HEK293 (cell line): ENCODE results near the gene KAT14.

ENCODE experiments used
- CTCF ChIA-PET: fragments of 350-600 bp; formaldehyde crosslinking; extraction: SDS; loops from one replicate; lab custom pipeline; 2021; ENCODE audit warnings: antibody characterized with exemption; lab: Yijun Ruan, JAX
- POLR2A ChIA-PET: fragments of 300-600 bp; formaldehyde crosslinking; extraction: SDS; loops from one replicate; lab custom pipeline; 2020; ENCODE audit warnings: antibody characterized with exemption, inconsistent platforms; lab: Yijun Ruan, JAX
- H3K27ac ChIP-seq: fragments of 200-500 bp; sonication (Bioruptor generic); 2 replicates; pipeline ENCODE4 v1.5.1; 2014; ENCODE audit warnings: low read depth, low read length, control low read depth, inconsistent platforms; ENCODE audit errors: extremely low read depth
- H3K36me3 ChIP-seq, 2 experiments: fragments of 200-500 bp in 1 of 2; sonication (Bioruptor generic) in 1 of 2; 1 replicate in 1 of 2; 2 replicates in 1 of 2; pipeline ENCODE4 v1.5.1; 2014 to 2017; ENCODE audit warnings: inconsistent platforms in 2 of 2, low read length in 2 of 2; ENCODE audit not compliant: control insufficient read depth in 2 of 2, insufficient read depth in 1 of 2
- H3K4me1 ChIP-seq: fragments of 200-500 bp; sonication (Bioruptor generic); 2 replicates; pipeline ENCODE4 v1.5.1; 2014; ENCODE audit warnings: mild to moderate bottlenecking, low read length, inconsistent platforms; ENCODE audit not compliant: control insufficient read depth, insufficient read depth
- H3K4me3 ChIP-seq: 2 replicates; pipeline ENCODE4 v1.5.1; 2011; ENCODE audit warnings: low read depth, mild to moderate bottlenecking, control low read depth, low read length, moderate library complexity
- H3K9me3 ChIP-seq: fragments of 200-500 bp; sonication (Bioruptor generic); 2 replicates; pipeline ENCODE4 v1.5.1; 2014; ENCODE audit warnings: low read depth, low read length, inconsistent platforms; ENCODE audit not compliant: control insufficient read depth, insufficient read depth
- AEBP2 ChIP-seq: fragments of 450-650 bp; formaldehyde crosslinking; IDR thresholded peaks from 2 replicates; pipeline ENCODE4 v1.5.1; 2016; ENCODE audit warnings: missing biosample characterization, missing genetic modification characterization, borderline replicate concordance
- EGR2 ChIP-seq: fragments of 450-650 bp; formaldehyde crosslinking; IDR thresholded peaks from 2 replicates; pipeline ENCODE4 v1.5.1; 2016; ENCODE audit warnings: low read depth, missing biosample characterization, missing genetic modification characterization
- GFI1B ChIP-seq: fragments of 450-650 bp; formaldehyde crosslinking; IDR thresholded peaks from 2 replicates; pipeline ENCODE4 v1.5.1; 2016; ENCODE audit warnings: missing biosample characterization, missing genetic modification characterization
- HOXC10 ChIP-seq: sonication (generic); formaldehyde crosslinking; IDR thresholded peaks from 2 replicates; pipeline ENCODE4 v1.8.1; 2023; ENCODE audit warnings: mild to moderate bottlenecking, missing genetic modification reagents
- ZBTB21 ChIP-seq: fragments of 450-650 bp; formaldehyde crosslinking; IDR thresholded peaks from 2 replicates; pipeline ENCODE4 v1.5.1; 2017; ENCODE audit warnings: missing biosample characterization, missing genetic modification characterization
- ZBTB44 ChIP-seq: fragments of 450-650 bp; IDR thresholded peaks from 2 replicates; pipeline ENCODE4 v1.5.1; 2018; ENCODE audit warnings: missing biosample characterization, mild to moderate bottlenecking, missing genetic modification characterization
- ZBTB48 ChIP-seq: fragments of 450-650 bp; formaldehyde crosslinking; IDR thresholded peaks from 2 replicates; pipeline ENCODE4 v1.5.1; 2016; ENCODE audit warnings: missing biosample characterization, missing genetic modification characterization
- ZIC2 ChIP-seq: fragments of 450-650 bp; formaldehyde crosslinking; IDR thresholded peaks from 2 replicates; pipeline ENCODE4 v1.5.1; 2016; ENCODE audit warnings: missing biosample characterization, missing genetic modification characterization
- ZNF146 ChIP-seq: fragments of 450-650 bp; formaldehyde crosslinking; IDR thresholded peaks from 2 replicates; pipeline ENCODE4 v1.5.1; 2016; ENCODE audit warnings: missing biosample characterization, missing genetic modification characterization
- ZNF174 ChIP-seq: fragments of 450-650 bp; formaldehyde crosslinking; IDR thresholded peaks from 2 replicates; pipeline ENCODE4 v1.5.0; 2017; ENCODE audit warnings: missing biosample characterization, mild to moderate bottlenecking, missing genetic modification characterization
- ZNF18 ChIP-seq: fragments of 450-650 bp; formaldehyde crosslinking; IDR thresholded peaks from 2 replicates; pipeline ENCODE4 v1.5.1; 2016; ENCODE audit warnings: missing biosample characterization, missing genetic modification characterization
- ZNF184 ChIP-seq: fragments of 450-650 bp; IDR thresholded peaks from 2 replicates; pipeline ENCODE4 v1.5.1; 2018; ENCODE audit warnings: missing biosample characterization, mild to moderate bottlenecking, missing genetic modification characterization
- ZNF280C ChIP-seq: fragments of 450-650 bp; formaldehyde crosslinking; IDR thresholded peaks from 2 replicates; pipeline ENCODE4 v1.5.1; 2016; ENCODE audit warnings: missing biosample characterization, missing genetic modification characterization
- ZNF433 ChIP-seq: fragments of 450-650 bp; formaldehyde crosslinking; IDR thresholded peaks from 2 replicates; pipeline ENCODE4 v1.5.1; 2016; ENCODE audit warnings: missing biosample characterization, missing genetic modification characterization, low read depth
- ZNF692 ChIP-seq: fragments of 450-650 bp; formaldehyde crosslinking; IDR thresholded peaks from 2 replicates; pipeline ENCODE4 v1.5.1; 2016; ENCODE audit warnings: missing biosample characterization, missing genetic modification characterization
- ZNF747 ChIP-seq: fragments of 450-650 bp; formaldehyde crosslinking; IDR thresholded peaks from 2 replicates; pipeline ENCODE4 v1.5.1; 2016; ENCODE audit warnings: missing biosample characterization, missing genetic modification characterization
- ZSCAN5A ChIP-seq: fragments of 450-650 bp; formaldehyde crosslinking; IDR thresholded peaks from 2 replicates; pipeline ENCODE4 v1.5.1; 2016; ENCODE audit warnings: missing biosample characterization, missing genetic modification characterization

Gene KAT14

GRCh38 chr20:18218280-18218679 lies 80.6 kb downstream of the KAT14 start (continued):
- TF ChIP-seq ZNF18 (tag by site-specific recombination): no peak
- no peak for TF ChIP-seq AEBP2 (tag by site-specific recombination)

- CTCF ChIA-PET: no interaction called here
- no peaks in the 10 kb centered on the region for H3K9me3 ChIP-seq
- POLR2A ChIA-PET: no interaction called here
These were observed 85.7 kb downstream of the KAT14 start for GRCh38 chr20:18223409-18223808.

More at GRCh38 chr20:18223409-18223808, 85.7 kb downstream of the KAT14 start:
- no peak for TF ChIP-seq HOXC10 (CRISPR knock-in tag)
- no peak for TF ChIP-seq ZNF280C (tag by site-specific recombination)
- TF ChIP-seq ZNF184: no peak
- TF ChIP-seq ZBTB48 (tag by site-specific recombination): no peak
- TF ChIP-seq ZNF433 (tag by site-specific recombination): no peak
- no peak for TF ChIP-seq GFI1B
- TF ChIP-seq ZSCAN5A (tag by site-specific recombination): no peak
- TF ChIP-seq ZNF692 (tag by site-specific recombination): no peak
- TF ChIP-seq ZBTB44 (tag by site-specific recombination): no peak
- no peak for TF ChIP-seq ZNF747 (tag by site-specific recombination)
- TF ChIP-seq ZBTB21 (tag by site-specific recombination): no peak
- TF ChIP-seq ZNF174 (tag by site-specific recombination): no peak
- no peak for TF ChIP-seq EGR2
- TF ChIP-seq ZNF146 (tag by site-specific recombination): no peak
- TF ChIP-seq ZIC2 (tag by site-specific recombination): no peak
- no peak overlapping the region for H3K4me3 ChIP-seq
- no peak overlapping the region for H3K27ac ChIP-seq
- no peaks in the 10 kb centered on the region for H3K36me3 ChIP-seq
- peaks cover 8% of the 10 kb centered on the region for H3K4me1 ChIP-seq
